SHP77 treated with DMSO at 0.1 percent for 48 hours (cell line): ENCODE data around the gene BMF.
A peak's percentile ranks its signal among the peaks of the same experiment; 100 is the strongest.
"Not testable (repeated sequence)": the region's sequence is repeated elsewhere in the genome, so short reads cannot be mapped to it uniquely, and the experiment has no call there.

Source experiments
- DNase-seq: peaks from one replicate; lab custom pipeline; 2025; lab: John Stamatoyannopoulos, UW

Gene BMF, protein sequence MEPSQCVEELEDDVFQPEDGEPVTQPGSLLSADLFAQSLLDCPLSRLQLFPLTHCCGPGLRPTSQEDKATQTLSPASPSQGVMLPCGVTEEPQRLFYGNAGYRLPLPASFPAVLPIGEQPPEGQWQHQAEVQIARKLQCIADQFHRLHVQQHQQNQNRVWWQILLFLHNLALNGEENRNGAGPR

DNA sequence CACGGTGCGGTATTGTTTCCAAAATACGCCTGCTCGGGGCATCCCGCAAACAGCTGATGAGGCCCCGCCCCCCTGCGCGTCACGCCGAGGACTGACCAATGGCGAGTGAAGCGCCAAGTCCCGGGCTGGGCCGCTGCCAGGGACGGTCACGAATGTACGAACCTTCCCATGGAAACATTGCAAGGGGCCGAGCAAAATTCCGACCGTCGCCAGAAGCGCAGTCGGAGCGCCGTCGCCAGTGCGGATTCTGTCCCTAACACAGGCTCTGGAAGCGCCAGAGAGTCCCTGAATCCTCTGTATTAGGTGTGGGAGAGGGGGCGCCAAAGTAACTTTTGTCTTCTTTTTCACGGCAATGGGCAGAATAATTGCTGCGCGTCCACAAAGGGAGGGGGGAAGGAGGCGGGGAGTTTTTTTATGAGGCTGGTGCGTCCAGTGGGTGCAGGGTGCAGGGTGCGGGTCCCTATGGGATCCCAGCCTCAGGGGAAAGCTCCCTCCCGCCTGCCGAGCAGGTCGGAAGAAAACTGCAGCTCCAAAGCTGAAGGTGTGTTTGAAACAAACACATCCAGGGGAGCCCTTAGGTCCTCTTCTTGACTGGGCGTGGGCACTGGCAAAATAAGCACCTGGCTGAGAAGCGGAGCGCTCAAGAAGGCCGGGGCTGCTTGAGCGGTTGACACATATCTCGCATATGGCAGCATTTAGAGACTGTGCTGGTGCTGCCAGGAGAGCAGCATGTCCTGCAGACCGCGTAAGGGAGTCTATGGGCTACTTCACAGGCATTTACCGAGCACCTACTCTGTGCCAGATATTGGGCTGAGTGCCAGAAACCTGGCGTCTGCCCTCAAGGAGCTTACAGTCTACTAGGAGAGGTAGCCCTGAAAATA is at the start of gene BMF:
Gene BMF, minus strand, starts transcription at position 25 of the 881 bp plus-strand sequence. CDS start 2,793 bp downstream, outside the sequence.
- peak; percentile 97 for DNase-seq

DNA sequence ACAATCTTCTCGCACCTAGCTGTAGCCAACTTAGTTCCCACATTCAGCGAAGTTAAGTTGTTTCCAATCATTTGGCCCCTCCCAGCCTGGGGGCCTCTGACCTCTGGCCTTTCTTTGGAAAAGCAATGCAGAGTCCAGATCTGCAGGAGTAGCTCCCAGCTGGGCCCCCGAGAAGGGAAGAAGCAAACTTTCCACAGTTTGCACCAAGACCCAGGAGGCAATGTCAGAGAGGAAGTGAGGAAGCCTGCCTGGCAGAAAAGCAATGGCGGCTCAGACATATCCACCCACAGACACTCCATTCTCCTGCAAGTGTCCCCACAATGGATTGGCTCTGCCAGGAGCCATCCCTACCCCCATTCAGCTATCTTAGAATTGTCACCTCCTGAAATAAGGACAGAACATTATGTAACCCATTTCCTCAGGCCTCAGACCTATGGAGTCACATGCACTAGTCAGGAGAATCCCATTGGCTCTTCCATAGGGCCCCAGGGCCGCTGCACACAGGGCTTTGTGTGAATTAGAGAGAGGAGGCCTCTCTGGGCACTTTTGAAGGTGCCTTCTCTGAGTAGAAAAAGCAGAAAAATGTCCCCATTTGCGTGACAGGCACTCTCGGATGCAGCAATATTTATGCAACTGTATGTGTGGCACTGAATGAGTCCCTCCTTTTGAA is 49.2 kb upstream of the BMF start:
- DNase-seq, result no peak

DNA sequence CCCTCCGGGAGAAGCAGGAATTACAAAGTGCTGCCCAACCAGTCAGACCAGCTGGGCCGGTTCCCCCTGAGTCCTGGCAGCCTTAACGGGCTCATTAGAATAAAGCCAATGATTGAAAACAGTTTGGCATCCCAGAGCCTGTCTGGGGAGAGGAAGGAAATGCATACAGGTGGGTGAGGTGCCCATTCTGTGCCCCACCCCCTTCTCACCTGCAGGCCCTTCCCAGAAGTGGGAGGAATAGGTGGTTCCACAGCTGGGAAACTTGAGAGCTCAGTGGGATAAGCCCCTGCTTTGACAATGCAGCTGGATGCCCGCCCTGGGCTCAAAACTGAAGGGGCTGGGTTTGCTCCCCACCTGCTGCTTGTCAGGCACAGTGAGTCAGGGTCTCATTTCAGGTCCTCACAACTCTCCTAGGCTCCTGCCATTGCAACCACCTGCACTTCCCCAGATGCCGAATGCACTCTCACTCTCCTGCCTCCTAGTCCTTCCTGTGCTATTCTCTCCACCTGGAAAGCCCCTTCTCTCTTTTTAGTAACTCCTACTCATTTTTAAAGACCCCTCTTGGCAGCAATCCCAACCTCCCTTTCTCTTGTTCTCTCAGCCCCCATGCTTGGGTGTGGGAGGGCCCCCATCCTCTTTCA is 46.7 kb upstream of the BMF start:
- no peak for DNase-seq

DNA sequence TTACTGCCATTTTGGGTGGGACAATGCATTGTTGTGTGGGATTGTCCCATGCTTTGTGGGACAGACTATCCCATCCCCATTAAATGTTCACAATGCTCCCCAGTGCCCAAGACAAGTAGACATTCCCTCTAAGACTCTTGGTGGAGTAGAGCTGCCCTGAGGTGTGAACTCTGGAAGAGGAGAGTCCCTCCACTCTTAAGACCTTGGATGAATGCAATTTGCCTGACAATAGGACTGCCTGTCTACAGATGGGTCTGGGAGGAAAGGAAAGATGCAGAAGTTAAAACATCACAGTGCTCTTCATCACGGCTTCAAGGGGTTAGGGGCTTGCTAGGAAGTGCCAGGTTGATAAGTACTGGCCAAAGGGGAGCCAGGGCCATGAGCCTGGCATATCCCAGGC is 46.1 kb upstream of the BMF start:
- DNase-seq, result not testable (repeated sequence)

DNA sequence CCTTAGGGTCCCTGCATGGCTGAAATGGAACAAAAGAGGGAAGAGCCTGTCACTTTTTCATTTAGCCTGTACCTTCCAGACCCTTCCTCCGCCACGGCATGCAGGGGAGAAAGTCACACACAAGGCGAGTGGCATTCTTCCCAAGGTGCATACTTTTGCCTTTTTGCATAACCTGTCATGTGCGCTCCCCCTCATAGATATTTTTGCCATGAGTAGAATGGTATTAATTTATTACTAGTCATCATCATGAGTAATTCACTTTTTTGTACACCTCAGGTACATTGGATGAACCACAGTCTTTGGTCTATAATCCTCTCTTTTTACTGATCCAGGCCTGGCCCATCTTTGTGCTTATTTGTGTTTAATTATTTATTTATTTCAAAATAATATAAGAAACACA is 43.3 kb upstream of the BMF start:
- no peak for DNase-seq

DNA sequence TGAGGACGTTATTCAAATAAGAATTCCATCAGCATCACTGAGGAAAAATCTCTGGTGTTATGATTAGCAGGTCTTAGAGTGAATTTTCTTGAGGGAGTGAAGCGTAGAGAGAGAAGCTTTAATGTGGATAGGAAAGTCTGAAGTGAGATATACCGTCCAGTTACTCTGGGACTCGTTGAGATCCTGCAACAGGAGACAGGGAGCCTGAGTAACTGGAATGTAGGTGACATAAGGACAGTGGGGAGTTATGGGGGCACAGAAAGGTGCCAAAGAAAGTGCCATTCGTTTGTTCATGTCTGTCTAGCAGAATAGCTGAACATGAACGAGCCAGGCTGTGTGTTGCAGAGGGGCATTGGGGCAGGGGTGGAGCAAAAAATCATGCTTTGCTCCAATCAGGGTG is 42.8 kb upstream of the BMF start:
- no peak for DNase-seq

DNA sequence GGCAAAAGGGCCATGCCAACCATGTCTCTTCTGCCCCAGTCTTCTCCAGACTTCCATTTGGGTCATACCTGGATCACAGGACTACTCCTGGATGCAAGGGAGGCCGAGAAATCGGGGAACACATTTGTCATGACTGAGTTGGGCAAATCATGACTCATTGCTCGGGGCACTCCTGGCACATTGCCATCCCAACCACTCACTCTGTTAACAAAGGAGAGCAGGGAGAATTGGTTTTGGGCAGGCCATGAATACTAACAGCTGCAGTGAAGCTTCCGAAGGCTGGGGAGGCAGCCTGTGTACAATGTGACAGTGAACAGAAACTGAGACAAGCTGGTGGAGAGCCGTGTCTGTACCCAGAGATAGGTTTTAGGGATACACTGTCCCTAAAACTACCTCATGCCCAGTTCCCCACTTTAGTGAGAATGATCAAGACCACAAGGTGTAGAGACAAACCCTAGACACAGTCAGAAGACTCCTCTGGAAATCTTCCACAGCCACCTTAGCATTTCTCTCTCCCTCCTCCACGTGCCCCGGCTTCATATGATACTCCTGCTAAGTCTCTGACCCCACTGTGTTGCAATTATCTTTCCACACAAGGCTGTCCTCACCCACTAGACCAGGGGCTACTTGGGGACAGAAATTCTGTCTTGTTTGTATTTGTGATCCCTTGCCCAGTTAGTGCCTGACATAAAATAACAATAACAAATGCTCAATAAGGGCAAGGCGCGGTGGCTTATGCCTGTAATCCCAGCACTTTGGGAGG is 41.7 kb upstream of the BMF start:
- peak; percentile 61 for DNase-seq

DNA sequence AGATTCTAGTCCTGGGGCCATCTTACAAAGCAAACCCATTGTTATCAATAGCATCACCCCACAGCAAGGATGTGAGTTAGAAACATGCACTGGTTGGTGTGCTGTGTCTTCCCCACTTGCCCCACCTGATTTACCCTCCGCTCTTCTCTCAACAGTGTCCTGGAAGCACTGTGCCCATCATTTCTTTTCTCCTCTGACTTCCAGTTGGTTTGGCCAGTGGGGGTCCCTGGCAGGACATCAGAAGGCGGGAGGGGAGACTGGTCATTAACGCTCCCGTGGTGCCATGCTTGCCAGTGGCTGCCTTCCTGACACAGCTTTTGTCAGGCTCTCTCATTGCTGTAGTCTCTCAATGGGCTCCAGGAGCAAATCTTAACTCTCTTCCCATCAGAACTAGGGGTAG is 40.7 kb upstream of the BMF start:
- no peak for DNase-seq

DNA sequence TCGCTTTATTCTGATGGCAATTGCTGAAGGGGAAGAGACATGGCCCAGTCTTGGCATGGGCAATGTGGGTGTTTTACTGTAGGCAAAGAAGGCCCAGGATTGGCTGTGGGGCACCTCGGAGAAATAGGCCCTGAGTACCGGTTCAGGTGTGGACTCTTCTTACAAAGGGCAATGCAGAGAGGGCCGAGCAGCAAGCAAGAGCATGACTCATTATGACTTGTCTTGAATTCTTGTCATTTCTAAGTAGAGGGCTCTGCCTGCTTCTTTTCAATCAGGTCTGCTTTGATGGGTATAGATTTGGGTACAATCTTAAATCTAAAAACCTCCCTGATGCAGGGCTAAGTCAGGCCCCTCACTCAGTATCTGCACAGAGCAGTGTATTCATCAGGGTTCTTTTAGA is 37.4 kb upstream of the BMF start:
- no peak for DNase-seq

DNA sequence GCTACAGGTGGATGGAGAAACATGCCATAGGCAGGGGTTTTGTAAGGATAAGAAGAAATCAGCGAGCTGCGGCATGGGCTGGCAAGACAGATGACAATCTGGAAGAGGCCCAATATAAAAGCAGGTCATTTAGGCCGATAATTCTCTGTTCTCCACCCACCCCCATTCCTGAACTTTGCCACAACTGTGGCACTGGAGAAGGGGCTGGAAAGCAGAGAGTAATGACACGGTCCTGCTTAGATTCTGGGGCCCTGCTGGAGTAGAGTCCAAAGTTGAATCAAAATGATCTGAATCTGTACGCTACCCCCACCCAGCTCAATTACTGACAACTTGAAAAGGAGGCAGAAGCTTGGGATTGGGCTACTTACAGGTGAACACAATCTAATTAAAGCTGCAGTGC is 33.7 kb upstream of the BMF start:
- DNase-seq, result no peak

DNA sequence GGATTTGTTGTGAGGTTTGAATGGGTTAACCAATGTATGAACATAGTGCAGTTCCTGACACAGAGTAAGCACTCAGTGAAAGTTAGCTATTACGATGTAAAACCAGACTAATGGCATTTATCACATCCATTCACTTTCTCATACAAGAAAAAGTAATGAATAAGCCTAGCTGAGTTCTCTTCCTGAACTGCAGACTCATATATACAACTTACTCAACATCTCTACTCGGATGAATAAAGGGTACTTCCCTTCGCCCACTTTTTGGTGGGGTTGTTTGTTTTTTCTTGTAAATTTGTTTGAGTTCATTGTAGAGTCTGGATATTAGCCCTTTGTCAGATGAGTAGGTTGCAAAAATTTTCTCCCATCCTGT is 29.5 kb upstream of the BMF start:
- not testable (repeated sequence) for DNase-seq

DNA sequence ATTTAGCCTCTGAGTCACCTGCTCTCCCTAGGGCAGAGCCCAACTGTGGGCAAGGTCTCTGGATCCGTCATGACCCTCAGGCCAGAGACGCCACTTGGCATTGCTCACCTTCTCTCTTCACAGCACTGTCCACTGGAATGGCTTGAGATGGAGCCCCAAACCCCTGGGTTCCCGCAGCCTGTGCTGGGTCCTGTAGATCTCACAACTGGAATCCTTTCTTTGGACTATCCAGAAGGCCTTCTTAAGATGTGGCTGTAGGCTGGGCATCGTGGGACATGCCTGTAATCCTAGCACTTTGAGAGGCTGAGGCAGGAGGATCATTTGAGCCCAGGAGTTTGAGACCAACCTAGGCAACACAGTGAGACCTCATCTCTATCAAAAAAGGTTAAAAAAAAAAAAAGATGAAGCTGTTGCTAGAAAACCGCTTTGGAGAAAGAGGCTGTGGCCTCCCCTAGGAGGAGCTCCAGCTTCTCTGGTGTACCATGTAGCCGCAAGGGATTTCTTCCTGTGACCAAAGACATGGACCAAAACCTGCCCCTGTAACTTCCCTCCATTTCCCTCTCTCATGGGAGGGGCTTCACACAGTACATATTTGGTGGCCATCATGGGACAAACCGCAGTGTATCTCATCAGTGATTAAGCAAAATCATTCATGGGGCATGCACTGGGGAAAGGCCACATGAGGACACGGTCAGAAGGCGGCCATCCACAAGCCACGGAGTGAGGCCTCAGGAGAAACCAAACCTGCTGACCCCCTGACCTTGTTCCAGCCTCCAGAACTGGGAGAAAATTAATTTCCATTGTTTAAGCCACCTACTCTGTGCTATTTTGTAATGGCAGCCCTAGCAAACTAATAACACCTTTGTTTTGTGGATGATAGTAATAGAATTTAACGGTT is 28.9 kb upstream of the BMF start:
- DNase-seq, result no peak

DNA sequence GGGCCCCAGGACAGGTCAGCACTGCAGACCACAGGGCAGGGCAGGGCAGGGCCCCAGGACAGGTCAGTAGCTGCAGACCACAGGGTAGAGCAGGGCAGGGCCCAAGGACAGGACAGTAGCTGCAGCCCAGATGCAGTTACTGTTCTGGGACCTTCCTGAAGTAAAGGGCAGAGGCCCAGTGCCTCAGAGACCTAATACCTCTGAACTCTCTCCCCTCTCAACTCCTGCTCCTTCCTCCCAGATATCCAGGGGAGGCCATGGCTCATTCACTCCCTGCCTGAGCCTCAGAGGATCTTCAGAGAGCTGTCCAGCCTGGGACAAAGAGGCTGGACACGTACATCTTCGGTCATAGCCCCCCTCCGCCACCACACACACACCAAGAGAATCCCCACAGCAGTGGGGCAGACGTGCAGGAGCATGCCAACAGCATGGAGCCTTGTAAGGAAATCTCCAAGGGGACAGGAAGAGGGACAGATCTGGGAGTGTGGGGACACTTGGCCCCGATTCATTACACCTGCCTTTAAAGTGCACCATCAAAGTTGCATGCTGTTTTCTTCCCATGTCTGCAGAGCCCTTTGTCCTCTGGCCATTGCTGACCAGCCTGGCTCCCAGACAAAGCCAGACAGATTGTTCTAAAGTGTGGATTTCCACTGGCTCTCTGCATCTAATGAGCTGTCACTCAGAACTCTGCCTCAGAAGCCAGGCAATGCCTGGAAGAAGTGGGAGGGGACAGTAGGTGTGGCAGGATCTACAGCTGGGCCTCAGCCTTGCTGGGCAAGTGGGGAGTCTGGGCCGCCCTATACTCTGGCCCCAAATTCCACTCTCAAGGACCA is 28.0 kb upstream of the BMF start:
- DNase-seq, result no peak

DNA sequence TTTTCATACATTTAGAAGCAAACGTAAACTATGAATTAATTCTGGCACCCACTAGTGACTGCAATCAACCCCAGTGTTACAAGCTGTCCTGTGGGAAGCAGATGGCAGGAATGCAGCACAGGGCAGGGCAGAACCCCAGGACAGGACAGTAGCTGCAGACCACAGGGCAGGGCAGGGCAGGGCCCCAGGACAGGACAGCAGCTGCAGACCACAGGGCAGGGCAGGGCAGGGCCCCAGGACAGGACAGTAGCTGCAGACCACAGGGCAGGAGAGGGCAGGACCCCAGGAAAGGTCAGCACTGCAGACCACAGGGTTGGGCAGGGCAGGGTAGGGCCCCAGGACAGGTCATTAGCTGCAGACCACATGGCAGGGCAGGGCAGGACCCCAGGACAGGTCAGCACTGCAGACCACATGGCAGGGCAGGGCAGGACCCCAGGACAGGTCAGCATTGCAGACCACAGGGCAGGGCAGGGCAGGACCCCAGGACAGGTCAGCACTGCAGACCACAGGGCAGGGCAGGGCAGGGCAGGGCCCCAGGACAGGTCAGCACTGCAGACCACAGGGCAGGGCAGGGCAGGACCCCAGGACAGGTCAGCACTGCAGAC is 27.3 kb upstream of the BMF start:
- DNase-seq, result not testable (repeated sequence)

DNA sequence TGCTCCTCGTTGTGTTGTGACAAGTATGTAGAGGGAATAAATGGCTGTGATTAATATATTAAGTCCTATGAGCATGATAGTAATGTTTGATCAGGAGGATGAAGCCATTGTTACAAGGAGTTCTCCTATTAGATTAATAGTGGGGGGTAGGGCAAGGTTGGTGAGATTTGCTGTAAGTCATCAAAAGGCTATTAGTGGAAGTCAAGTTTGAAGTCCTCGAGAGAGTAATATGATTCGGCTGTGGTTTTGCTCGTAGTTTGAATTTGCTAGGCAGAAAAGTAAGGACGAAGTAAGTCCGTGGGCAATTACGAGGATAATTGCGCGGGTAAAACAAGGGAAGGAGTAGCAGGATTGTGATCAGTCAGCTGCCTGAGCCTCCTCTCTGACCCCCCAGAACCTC is 26.2 kb upstream of the BMF start:
- DNase-seq, result no peak

DNA sequence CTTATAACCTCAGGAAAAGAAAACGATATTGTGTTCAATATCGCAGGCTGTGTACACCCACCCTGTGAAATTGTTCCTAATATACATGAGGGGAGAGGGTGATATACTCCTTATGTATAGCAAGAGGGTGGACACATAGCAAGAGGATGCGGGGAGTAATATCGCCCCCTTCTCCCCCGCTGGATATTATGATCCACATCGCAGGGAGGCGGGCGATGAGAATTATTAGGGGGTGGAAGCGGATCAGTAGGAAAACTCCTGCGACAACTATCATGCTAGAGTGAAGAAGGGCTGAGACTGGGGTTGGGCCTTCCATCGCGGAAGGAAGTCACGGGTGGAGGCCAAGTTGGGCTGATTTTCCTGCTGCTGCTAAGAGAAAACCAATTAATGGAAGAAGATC is 24.9 kb upstream of the BMF start:
- DNase-seq, result no peak

DNA sequence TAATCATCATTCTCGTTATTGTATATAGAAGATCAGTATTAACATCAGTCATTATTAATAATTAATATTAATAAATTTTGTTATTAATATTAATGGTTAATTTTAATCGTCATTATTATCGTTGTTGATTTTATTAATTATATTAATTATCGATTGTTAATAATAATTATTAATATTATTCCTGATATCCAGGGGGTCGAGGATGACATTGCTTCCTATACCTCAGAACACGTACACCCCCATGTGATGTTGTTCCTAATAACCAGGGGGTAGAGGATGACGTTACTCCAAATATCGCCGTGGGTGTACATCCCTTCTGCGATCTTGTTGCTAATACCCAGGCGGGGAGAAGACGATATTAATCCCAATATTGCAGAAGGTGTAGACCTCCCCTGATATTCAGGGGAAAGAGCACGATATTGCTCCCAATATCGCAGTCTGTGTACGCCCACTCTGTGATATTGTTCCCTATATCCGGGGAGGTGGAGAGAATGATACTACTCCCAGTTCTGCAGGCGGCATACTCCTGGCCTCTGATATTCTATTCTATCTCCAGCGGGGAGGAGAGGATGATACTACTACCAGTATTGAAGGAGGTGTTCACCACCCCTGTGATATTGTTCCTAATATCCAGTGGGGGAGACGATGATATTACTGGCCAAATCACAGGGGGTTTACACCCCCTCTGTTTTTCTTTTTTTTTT is 22.3 kb upstream of the BMF start:
- no peak for DNase-seq

DNA sequence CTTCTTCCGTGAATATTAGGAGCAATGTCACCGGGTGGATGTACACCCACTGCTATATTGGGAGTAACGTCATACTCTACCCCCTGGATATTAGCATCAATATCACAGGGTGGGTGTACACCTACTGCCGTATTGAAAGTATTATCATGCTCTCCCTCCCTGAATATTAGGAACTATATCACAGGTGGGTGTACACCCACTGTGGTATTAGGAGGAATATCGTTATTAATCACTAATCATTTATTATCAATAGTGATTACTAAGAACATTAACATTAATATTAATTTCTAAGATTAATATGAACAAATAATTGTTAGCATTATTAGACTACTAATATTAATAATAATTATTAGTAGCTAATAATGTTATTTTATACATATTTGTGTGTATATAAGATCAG is 21.4 kb upstream of the BMF start:
- no peak for DNase-seq
